HEK293 (cell line): ENCODE measurements around the gene GALNT2.

Experiments
- BCL11A ChIP-seq: fragments of 450-650 bp; formaldehyde crosslinking; IDR thresholded peaks from 2 replicates; pipeline ENCODE4 v1.5.1; 2016; ENCODE audit warnings: low read depth, missing biosample characterization, missing genetic modification characterization
- GLIS2 ChIP-seq: fragments of 450-650 bp; formaldehyde crosslinking; IDR thresholded peaks from 2 replicates; pipeline ENCODE4 v1.5.1; 2016; ENCODE audit warnings: missing biosample characterization, missing genetic modification characterization
- HOXC10 ChIP-seq: sonication (generic); formaldehyde crosslinking; IDR thresholded peaks from 2 replicates; pipeline ENCODE4 v1.8.1; 2023; ENCODE audit warnings: mild to moderate bottlenecking, missing genetic modification reagents
- KLF7 ChIP-seq: fragments of 450-650 bp; formaldehyde crosslinking; IDR thresholded peaks from 2 replicates; pipeline ENCODE4 v1.5.1; 2016; ENCODE audit warnings: missing biosample characterization, missing genetic modification characterization, borderline replicate concordance
- ZEB2 ChIP-seq: fragments of 450-650 bp; formaldehyde crosslinking; IDR thresholded peaks from 2 replicates; pipeline ENCODE4 v1.5.1; 2016; ENCODE audit warnings: missing biosample characterization, missing genetic modification characterization
- ZFP41 ChIP-seq: fragments of 450-650 bp; formaldehyde crosslinking; IDR thresholded peaks from 2 replicates; pipeline ENCODE4 v1.5.1; 2016; ENCODE audit warnings: missing biosample characterization, missing genetic modification characterization, borderline replicate concordance
- ZNF140 ChIP-seq: fragments of 450-650 bp; formaldehyde crosslinking; IDR thresholded peaks from 2 replicates; pipeline ENCODE4 v1.5.1; 2016; ENCODE audit warnings: missing biosample characterization, missing genetic modification characterization
- ZNF184 ChIP-seq: fragments of 450-650 bp; IDR thresholded peaks from 2 replicates; pipeline ENCODE4 v1.5.1; 2018; ENCODE audit warnings: missing biosample characterization, mild to moderate bottlenecking, missing genetic modification characterization
- ZNF248 ChIP-seq: fragments of 450-650 bp; formaldehyde crosslinking; IDR thresholded peaks from 2 replicates; pipeline ENCODE4 v1.5.1; 2017; ENCODE audit warnings: missing biosample characterization, missing genetic modification characterization
- ZNF354C ChIP-seq: fragments of 450-650 bp; formaldehyde crosslinking; IDR thresholded peaks from 2 replicates; pipeline ENCODE4 v1.5.1; 2016; ENCODE audit warnings: missing biosample characterization, missing genetic modification characterization, low read depth, borderline replicate concordance
- ZNF37A ChIP-seq: fragments of 450-650 bp; IDR thresholded peaks from 2 replicates; pipeline ENCODE4 v1.5.1; 2018; ENCODE audit warnings: missing biosample characterization, missing genetic modification characterization
- ZNF394 ChIP-seq: fragments of 450-650 bp; formaldehyde crosslinking; IDR thresholded peaks from 2 replicates; pipeline ENCODE4 v1.5.1; 2016; ENCODE audit warnings: missing biosample characterization, missing genetic modification characterization, mild to moderate bottlenecking, moderate library complexity, borderline replicate concordance
- ZNF426 ChIP-seq: fragments of 450-650 bp; formaldehyde crosslinking; IDR thresholded peaks from 2 replicates; pipeline ENCODE4 v1.5.1; 2017; ENCODE audit warnings: missing biosample characterization, missing genetic modification characterization, mild to moderate bottlenecking, inconsistent platforms, moderate library complexity
- ZNF544 ChIP-seq: fragments of 450-650 bp; formaldehyde crosslinking; IDR thresholded peaks from 2 replicates; pipeline ENCODE4 v1.5.0; 2017; ENCODE audit warnings: missing biosample characterization, missing genetic modification characterization
- ZNF629 ChIP-seq: fragments of 450-650 bp; formaldehyde crosslinking; IDR thresholded peaks from 2 replicates; pipeline ENCODE4 v1.5.1; 2017; ENCODE audit warnings: missing biosample characterization, missing genetic modification characterization
- ZNF664 ChIP-seq: fragments of 450-650 bp; formaldehyde crosslinking; IDR thresholded peaks from 2 replicates; pipeline ENCODE4 v1.5.1; 2016; ENCODE audit warnings: missing biosample characterization, missing genetic modification characterization
- ZSCAN16 ChIP-seq: fragments of 450-650 bp; formaldehyde crosslinking; IDR thresholded peaks from 2 replicates; pipeline ENCODE4 v1.5.1; 2016; ENCODE audit warnings: missing biosample characterization, missing genetic modification characterization
- TF ChIP-seq, protein P1 (sequence below): fragments of 450-650 bp; formaldehyde crosslinking; IDR thresholded peaks from 2 replicates; pipeline ENCODE4 v1.5.1; 2016; ENCODE audit warnings: missing biosample characterization, missing genetic modification characterization
- TF ChIP-seq, protein P2 (sequence below): fragments of 450-650 bp; formaldehyde crosslinking; IDR thresholded peaks from 2 replicates; pipeline ENCODE4 v1.5.1; 2016; ENCODE audit warnings: missing biosample characterization, missing genetic modification characterization, borderline replicate concordance
- TF ChIP-seq, protein P3 (sequence below): fragments of 450-650 bp; formaldehyde crosslinking; IDR thresholded peaks from 2 replicates; pipeline ENCODE4; 2016; ENCODE audit warnings: missing biosample characterization, missing genetic modification characterization
- TF ChIP-seq, protein P4 (sequence below): sonication (generic); formaldehyde crosslinking; IDR thresholded peaks from 2 replicates; pipeline ENCODE4 v1.8.1; 2022; ENCODE audit warnings: mild to moderate bottlenecking, moderate library complexity, missing genetic modification reagents
- TF ChIP-seq, protein P5 (sequence below): fragments of 450-650 bp; formaldehyde crosslinking; IDR thresholded peaks from 2 replicates; pipeline ENCODE4 v1.5.1; 2016; ENCODE audit warnings: missing biosample characterization, missing genetic modification characterization
- TF ChIP-seq, protein P6 (sequence below): fragments of 450-650 bp; formaldehyde crosslinking; conservative IDR thresholded peaks from 2 replicates; pipeline ENCODE4 v1.5.1; 2016; ENCODE audit warnings: low read depth, missing biosample characterization, missing genetic modification characterization

The GALNT2 gene

DNA sequence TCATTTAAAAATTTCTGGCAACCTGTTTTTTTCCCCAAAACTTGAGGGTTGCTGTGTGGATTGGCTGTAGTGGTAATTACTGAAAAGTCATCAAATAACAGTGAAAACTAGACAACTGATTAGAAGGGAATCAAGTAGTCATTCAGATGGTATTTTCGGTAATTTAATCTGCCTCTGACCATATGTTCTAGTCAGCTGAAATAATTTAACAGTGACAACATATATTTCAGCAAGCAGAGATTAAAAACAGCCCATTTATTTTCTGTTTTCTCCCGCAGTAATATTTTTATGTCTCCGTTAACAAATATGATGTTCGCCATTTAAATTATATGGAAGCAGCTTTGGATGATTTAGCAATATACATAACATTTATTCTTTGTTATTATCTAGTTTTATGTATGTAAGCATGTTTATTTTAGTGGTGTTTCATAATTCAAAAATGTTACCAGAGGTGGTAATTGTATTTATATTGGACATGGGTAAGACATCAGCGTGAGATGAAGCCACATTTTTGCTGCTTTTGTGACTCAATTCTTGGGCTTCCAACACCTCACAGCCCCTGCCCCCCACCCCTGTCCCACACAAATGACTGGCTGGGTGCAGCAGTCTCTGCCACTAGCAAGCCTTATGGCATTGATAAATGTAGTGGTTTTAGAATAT lies 104.4 kb downstream of the GALNT2 start (continued):
- no peak for TF ChIP-seq KLF7 (tag by site-specific recombination)
- no peak for TF ChIP-seq GLIS2
- TF ChIP-seq ZNF629 (tag by site-specific recombination), result peak; percentile 73
- TF ChIP-seq ZSCAN16 (tag by site-specific recombination), result no peak
- TF ChIP-seq ZNF544 (tag by site-specific recombination), result no peak
- TF ChIP-seq ZNF140 (tag by site-specific recombination), result no peak
- peak; percentile 69; the same call in 1 of the 2 replicates for TF ChIP-seq ZNF184
- no peak for TF ChIP-seq ZNF354C (tag by site-specific recombination)
- TF ChIP-seq ZNF664 (tag by site-specific recombination), result no peak
- no peak for TF ChIP-seq ZFP41 (tag by site-specific recombination)
- TF ChIP-seq, protein P1, sequence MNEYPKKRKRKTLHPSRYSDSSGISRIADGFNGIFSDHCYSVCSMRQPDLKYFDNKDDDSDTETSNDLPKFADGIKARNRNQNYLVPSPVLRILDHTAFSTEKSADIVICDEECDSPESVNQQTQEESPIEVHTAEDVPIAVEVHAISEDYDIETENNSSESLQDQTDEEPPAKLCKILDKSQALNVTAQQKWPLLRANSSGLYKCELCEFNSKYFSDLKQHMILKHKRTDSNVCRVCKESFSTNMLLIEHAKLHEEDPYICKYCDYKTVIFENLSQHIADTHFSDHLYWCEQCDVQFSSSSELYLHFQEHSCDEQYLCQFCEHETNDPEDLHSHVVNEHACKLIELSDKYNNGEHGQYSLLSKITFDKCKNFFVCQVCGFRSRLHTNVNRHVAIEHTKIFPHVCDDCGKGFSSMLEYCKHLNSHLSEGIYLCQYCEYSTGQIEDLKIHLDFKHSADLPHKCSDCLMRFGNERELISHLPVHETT, result no peak
- 0 out of 2 replicates have a peak, but pooled peaks have one; percentile 36 for TF ChIP-seq BCL11A
- TF ChIP-seq, protein P2, sequence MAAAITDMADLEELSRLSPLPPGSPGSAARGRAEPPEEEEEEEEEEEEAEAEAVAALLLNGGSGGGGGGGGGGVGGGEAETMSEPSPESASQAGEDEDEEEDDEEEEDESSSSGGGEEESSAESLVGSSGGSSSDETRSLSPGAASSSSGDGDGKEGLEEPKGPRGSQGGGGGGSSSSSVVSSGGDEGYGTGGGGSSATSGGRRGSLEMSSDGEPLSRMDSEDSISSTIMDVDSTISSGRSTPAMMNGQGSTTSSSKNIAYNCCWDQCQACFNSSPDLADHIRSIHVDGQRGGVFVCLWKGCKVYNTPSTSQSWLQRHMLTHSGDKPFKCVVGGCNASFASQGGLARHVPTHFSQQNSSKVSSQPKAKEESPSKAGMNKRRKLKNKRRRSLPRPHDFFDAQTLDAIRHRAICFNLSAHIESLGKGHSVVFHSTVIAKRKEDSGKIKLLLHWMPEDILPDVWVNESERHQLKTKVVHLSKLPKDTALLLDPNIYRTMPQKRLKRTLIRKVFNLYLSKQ (tag by site-specific recombination), result no peak
- no peak for TF ChIP-seq HOXC10 (CRISPR knock-in tag)
- no peak for TF ChIP-seq ZNF248 (tag by site-specific recombination)
- TF ChIP-seq ZNF37A (tag by site-specific recombination), result no peak
- TF ChIP-seq, protein P3, sequence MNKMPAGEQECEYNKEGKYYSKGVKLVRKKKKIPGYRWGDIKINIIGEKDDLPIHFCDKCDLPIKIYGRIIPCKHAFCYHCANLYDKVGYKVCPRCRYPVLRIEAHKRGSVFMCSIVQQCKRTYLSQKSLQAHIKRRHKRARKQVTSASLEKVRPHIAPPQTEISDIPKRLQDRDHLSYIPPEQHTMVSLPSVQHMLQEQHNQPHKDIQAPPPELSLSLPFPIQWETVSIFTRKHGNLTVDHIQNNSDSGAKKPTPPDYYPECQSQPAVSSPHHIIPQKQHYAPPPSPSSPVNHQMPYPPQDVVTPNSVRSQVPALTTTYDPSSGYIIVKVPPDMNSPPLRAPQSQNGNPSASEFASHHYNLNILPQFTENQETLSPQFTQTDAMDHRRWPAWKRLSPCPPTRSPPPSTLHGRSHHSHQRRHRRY (tag by site-specific recombination), result no peak
- TF ChIP-seq ZNF426, result no peak
- no peak for TF ChIP-seq ZNF394
- TF ChIP-seq, protein P4, sequence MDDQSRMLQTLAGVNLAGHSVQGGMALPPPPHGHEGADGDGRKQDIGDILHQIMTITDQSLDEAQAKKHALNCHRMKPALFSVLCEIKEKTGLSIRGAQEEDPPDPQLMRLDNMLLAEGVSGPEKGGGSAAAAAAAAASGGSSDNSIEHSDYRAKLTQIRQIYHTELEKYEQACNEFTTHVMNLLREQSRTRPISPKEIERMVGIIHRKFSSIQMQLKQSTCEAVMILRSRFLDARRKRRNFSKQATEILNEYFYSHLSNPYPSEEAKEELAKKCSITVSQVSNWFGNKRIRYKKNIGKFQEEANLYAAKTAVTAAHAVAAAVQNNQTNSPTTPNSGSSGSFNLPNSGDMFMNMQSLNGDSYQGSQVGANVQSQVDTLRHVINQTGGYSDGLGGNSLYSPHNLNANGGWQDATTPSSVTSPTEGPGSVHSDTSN (CRISPR knock-in tag), result no peak
- TF ChIP-seq, protein P5, sequence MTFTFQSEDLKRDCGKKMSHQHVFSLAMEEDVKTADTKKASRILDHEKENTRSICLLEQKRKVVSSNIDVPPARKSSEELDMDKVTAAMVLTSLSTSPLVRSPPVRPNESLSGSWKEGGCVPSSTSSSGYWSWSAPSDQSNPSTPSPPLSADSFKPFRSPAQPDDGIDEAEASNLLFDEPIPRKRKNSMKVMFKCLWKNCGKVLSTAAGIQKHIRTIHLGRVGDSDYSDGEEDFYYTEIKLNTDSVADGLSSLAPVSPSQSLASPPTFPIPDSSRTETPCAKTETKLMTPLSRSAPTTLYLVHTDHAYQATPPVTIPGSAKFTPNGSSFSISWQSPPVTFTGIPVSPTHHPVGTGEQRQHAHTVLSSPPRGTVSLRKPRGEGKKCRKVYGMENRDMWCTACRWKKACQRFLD (tag by site-specific recombination), result no peak
- TF ChIP-seq, protein P6, sequence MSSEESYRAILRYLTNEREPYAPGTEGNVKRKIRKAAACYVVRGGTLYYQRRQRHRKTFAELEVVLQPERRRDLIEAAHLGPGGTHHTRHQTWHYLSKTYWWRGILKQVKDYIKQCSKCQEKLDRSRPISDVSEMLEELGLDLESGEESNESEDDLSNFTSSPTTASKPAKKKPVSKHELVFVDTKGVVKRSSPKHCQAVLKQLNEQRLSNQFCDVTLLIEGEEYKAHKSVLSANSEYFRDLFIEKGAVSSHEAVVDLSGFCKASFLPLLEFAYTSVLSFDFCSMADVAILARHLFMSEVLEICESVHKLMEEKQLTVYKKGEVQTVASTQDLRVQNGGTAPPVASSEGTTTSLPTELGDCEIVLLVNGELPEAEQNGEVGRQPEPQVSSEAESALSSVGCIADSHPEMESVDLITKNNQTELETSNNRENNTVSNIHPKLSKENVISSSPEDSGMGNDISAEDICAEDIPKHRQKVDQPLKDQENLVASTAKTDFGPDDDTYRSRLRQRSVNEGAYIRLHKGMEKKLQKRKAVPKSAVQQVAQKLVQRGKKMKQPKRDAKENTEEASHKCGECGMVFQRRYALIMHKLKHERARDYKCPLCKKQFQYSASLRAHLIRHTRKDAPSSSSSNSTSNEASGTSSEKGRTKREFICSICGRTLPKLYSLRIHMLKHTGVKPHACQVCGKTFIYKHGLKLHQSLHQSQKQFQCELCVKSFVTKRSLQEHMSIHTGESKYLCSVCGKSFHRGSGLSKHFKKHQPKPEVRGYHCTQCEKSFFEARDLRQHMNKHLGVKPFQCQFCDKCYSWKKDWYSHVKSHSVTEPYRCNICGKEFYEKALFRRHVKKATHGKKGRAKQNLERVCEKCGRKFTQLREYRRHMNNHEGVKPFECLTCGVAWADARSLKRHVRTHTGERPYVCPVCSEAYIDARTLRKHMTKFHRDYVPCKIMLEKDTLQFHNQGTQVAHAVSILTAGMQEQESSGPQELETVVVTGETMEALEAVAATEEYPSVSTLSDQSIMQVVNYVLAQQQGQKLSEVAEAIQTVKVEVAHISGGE, result no peak
- peak; percentile 73 for TF ChIP-seq ZEB2 (tag by site-specific recombination)
